ENCODE data around the gene KICS2.

GRCh38 chr12:64190140-64190539 is 32.0 kb downstream of the KICS2 start:
- TF ChIP-seq CTCF (IDR thresholded peaks at IDR 0.05): no peak
- no peak for TF ChIP-seq POLR2A (IDR thresholded peaks at IDR 0.05)
